ENCODE measurements around the gene ANXA6.

GRCh38 chr5:151096001-151096373 lies 61.6 kb downstream of the ANXA6 start:
- TF ChIP-seq, protein P1, sequence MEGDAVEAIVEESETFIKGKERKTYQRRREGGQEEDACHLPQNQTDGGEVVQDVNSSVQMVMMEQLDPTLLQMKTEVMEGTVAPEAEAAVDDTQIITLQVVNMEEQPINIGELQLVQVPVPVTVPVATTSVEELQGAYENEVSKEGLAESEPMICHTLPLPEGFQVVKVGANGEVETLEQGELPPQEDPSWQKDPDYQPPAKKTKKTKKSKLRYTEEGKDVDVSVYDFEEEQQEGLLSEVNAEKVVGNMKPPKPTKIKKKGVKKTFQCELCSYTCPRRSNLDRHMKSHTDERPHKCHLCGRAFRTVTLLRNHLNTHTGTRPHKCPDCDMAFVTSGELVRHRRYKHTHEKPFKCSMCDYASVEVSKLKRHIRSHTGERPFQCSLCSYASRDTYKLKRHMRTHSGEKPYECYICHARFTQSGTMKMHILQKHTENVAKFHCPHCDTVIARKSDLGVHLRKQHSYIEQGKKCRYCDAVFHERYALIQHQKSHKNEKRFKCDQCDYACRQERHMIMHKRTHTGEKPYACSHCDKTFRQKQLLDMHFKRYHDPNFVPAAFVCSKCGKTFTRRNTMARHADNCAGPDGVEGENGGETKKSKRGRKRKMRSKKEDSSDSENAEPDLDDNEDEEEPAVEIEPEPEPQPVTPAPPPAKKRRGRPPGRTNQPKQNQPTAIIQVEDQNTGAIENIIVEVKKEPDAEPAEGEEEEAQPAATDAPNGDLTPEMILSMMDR (conservative IDR thresholded peaks at IDR 0.05; ENCODE audit: low read length), result no peak
- TF ChIP-seq EZH2phosphoT487 (IDR thresholded peaks at IDR 0.05; ENCODE audit: borderline replicate concordance, low read depth, low read length), result no peak

Measured in OCI-LY7 (cell line).